Keratinocyte (primary cell): ENCODE data around the gene CEP20. TPM values are rescaled to one million over a fixed set of nuclear protein-coding genes. Genes with fewer than 3 reads are reported as not detected.

Experiments used
- DNase-seq: peaks from one replicate; pipeline ENCODE4 v3.0.0-alpha.2; 2011; ENCODE audit warnings: low read depth, missing footprints, low spot score
- FAIRE-seq: peaks from 2 replicates; lab custom pipeline; 2011; peaks lifted over from hg19 to GRCh38; lab: Jason Lieb, UNC
- H2AFZ ChIP-seq: 2 replicates; pipeline ENCODE4 v1.6.0; 2012; ENCODE audit warnings: low read length, control low read depth, inconsistent platforms; ENCODE audit not compliant: control insufficient read depth
- H3K27ac ChIP-seq: 2 replicates; pipeline ENCODE4 v1.5.1; 2011; ENCODE audit warnings: low read length; ENCODE audit not compliant: control insufficient read depth, insufficient read depth
- H3K27me3 ChIP-seq: 3 replicates; pipeline ENCODE4 v1.6.0; 2011; ENCODE audit warnings: low read length; ENCODE audit not compliant: control insufficient read depth, insufficient read depth; ENCODE audit errors: extremely low read depth
- H3K36me3 ChIP-seq, 2 experiments: 2 replicates in 1 of 2; 3 replicates in 1 of 2; pipeline ENCODE4 v1.5.1; 2011; ENCODE audit warnings: low read length in 2 of 2, mild to moderate bottlenecking in 1 of 2; ENCODE audit not compliant: control insufficient read depth in 2 of 2, insufficient read depth in 2 of 2; ENCODE audit errors: extremely low read depth in 1 of 2
- H3K4me1 ChIP-seq: 3 replicates; pipeline ENCODE4 v1.5.1; 2011; ENCODE audit warnings: low read length; ENCODE audit not compliant: control insufficient read depth, insufficient read depth; ENCODE audit errors: extremely low read depth
- H3K4me2 ChIP-seq: 3 replicates; pipeline ENCODE4 v1.6.0; 2011; ENCODE audit warnings: low read depth, low read length; ENCODE audit not compliant: control insufficient read depth, insufficient read depth; ENCODE audit errors: extremely low read depth
- H3K4me3 ChIP-seq, 3 experiments: fragments of 200-600 bp in 1 of 3; sonication (generic) in 1 of 3; 2 replicates in 2 of 3; 3 replicates in 1 of 3; pipeline ENCODE4 v1.5.1; 2011 to 2016; ENCODE audit warnings: low read length in 3 of 3, mild to moderate bottlenecking in 3 of 3, control low read depth in 2 of 3, inconsistent platforms in 1 of 3, low read depth in 1 of 3, mixed read lengths in 1 of 3, mixed run types in 1 of 3, moderate library complexity in 1 of 3; ENCODE audit not compliant: control insufficient read depth in 2 of 3, insufficient read depth in 2 of 3; ENCODE audit errors: extremely low read depth in 1 of 3
- H3K79me2 ChIP-seq: 2 replicates; pipeline ENCODE4 v1.6.0; 2012; ENCODE audit warnings: low read length; ENCODE audit not compliant: control insufficient read depth, insufficient read depth
- H3K9ac ChIP-seq: 3 replicates; pipeline ENCODE4 v1.6.0; 2011; ENCODE audit warnings: low read length; ENCODE audit not compliant: control insufficient read depth, insufficient read depth; ENCODE audit errors: extremely low read depth
- H3K9me1 ChIP-seq: 3 replicates; pipeline ENCODE4 v1.6.0; 2011; ENCODE audit warnings: low read length; ENCODE audit not compliant: control insufficient read depth, insufficient read depth; ENCODE audit errors: extremely low read depth
- H3K9me3 ChIP-seq: 2 replicates; pipeline ENCODE4 v1.5.1; 2012; ENCODE audit warnings: low read depth, low read length; ENCODE audit not compliant: control insufficient read depth
- H4K20me1 ChIP-seq: 3 replicates; pipeline ENCODE4 v1.6.0; 2011; ENCODE audit warnings: low read length; ENCODE audit not compliant: control insufficient read depth, insufficient read depth; ENCODE audit errors: extremely low read depth
- CTCF ChIP-seq, 3 experiments: IDR thresholded peaks in 1 of 3; conservative IDR thresholded peaks in 1 of 3; optimal IDR thresholded peaks in 1 of 3; 2 replicates in 2 of 3; 3 replicates in 1 of 3; pipeline versions ENCODE3 to v1.5.1; 2011; ENCODE audit warnings: low read length in 3 of 3, mild to moderate bottlenecking in 3 of 3, moderate library complexity in 2 of 3, control low read depth in 1 of 3, inconsistent platforms in 1 of 3; ENCODE audit not compliant: insufficient read depth in 2 of 3; ENCODE audit errors: extremely low read depth in 1 of 3
- EZH2 ChIP-seq: IDR thresholded peaks from one replicate; pipeline ENCODE4 v1.6.1; 2012; ENCODE audit warnings: inconsistent platforms, mild to moderate bottlenecking, low read length, moderate library complexity
- dilution Hi-C: fragments of 300-500 bp; cut with MboI; formaldehyde crosslinking; loops from one replicate; pipeline ENCODE4 v1.7.0; 2020; ENCODE audit warnings: low sequenced_read_pairs; ENCODE audit not compliant: extremely low pct_ligation_motif_present
- polyA plus RNA-seq, 5 experiments: library from polyadenylated mRNA; depleted of rRNA in 3 of 5; stranded (reverse) in 3 of 5; stranded (forward) in 1 of 5; unstranded in 1 of 5; fragments of >200 nt; gene quantifications; 1 replicate in 1 of 5; 2 replicates in 3 of 5; 3 replicates in 1 of 5; pipeline versions ENCODE4 v1.2.1 to v1.2.3, GENCODE V29; 2011 to 2012; ENCODE audit warnings: missing spikeins in 2 of 5, low read depth in 1 of 5, low replicate concordance in 1 of 5

Gene CEP20
- polyA plus RNA-seq, 1 donor (not counting 4 experiments of a cell fraction or from before 2014, with no cell fraction given): 44.1 TPM

- DNase-seq (no peak), FAIRE-seq (no peak)
- Histone ChIP-seq H4K20me1 (no peaks in the 10 kb centered on the region), H3K9ac (no peak within 1 kb of the TSS), H3K79me2 (no peaks in the 10 kb centered on the region), H3K4me3 (peak within 1 kb of the TSS in 2 of 3 experiments; percentile 44 to 57), H2AFZ (peak within 1 kb of the TSS; percentile 56), H3K36me3 (no peaks in the 10 kb centered on the region), H3K9me3 (no peaks in the 10 kb centered on the region), H3K27me3 (peaks cover 36% of the 10 kb centered on the region), H3K9me1 (no peaks in the 10 kb centered on the region), H3K27ac (no peak within 1 kb of the TSS), H3K4me2 (peak within 1 kb of the TSS; percentile 73), H3K4me1 (peaks cover 4% of the 10 kb centered on the region)
- TF ChIP-seq CTCF (optimal IDR thresholded peaks at IDR 0.05 in 1 of 3, IDR thresholded peaks at IDR 0.05 in 1 of 3, conservative IDR thresholded peaks at IDR 0.05 in 1 of 3; ENCODE audit: extremely low read depth in 1 of 3, insufficient read depth in 2 of 3, low read length in 3 of 3): no peak
- TF ChIP-seq EZH2: peak; percentile 79
- dilution Hi-C loops: no loop called here
Observed at GRCh38 chr16:15856901-15857698, 31.3 kb downstream of the CEP20 start, which contains the start of gene MYH11. MYH11 (minus strand) TSS chr16:15857028; CDS start chr16:15838252, 18,776 bp downstream.

GRCh38 chr16:15856182-15856581, 32.2 kb downstream of the CEP20 start:
- Histone ChIP-seq H3K27me3 (peaks cover 36% of the 10 kb centered on the region), H3K79me2 (no peaks in the 10 kb centered on the region), H3K4me1 (peaks cover 4% of the 10 kb centered on the region), H3K9me3 (no peaks in the 10 kb centered on the region), H2AFZ (no peak overlapping the region), H3K4me3 (no peak overlapping the region), H3K27ac (no peak overlapping the region), H3K36me3 (no peaks in the 10 kb centered on the region), H4K20me1 (no peaks in the 10 kb centered on the region), H3K4me2 (no peak overlapping the region), H3K9me1 (no peaks in the 10 kb centered on the region), H3K9ac (no peak overlapping the region)
- TF ChIP-seq EZH2 (no peak), CTCF (optimal IDR thresholded peaks at IDR 0.05 in 1 of 3, IDR thresholded peaks at IDR 0.05 in 1 of 3, conservative IDR thresholded peaks at IDR 0.05 in 1 of 3; ENCODE audit: extremely low read depth in 1 of 3, insufficient read depth in 2 of 3, low read length in 3 of 3) (no peak)
- dilution Hi-C loops: no loop called here
- FAIRE-seq (no peak), DNase-seq (no peak)
